Panc1 (cell line): ENCODE measurements around the gene ACMSD. TPM values are rescaled to one million over a fixed set of nuclear protein-coding genes. Genes with fewer than 3 reads are reported as not detected.

Experiments used
- ATAC-seq: fragments of 200-7000 bp; cut with Tn5 transposase; 2 replicates; pipeline ENCODE4 v1.9.1; 2020; ENCODE audit warnings: mild to moderate bottlenecking, moderate library complexity
- BruUV-seq: library from RNA; stranded (reverse); fragments of 400-500 nt; replicated peaks from 2 replicates; lab custom pipeline; 2021; lab: Mats Ljungman, UMichigan
- CTCF ChIA-PET: fragments of 300-600 bp; sonication (Branson Sonifier 250); formaldehyde crosslinking; loops from one replicate; lab custom pipeline; 2022; ENCODE audit warnings: antibody characterized with exemption; lab: Charles Lee
- POLR2A ChIA-PET: fragments of 300-600 bp; sonication (Branson Sonifier 250); formaldehyde crosslinking; loops from one replicate; lab custom pipeline; 2022; ENCODE audit warnings: antibody characterized with exemption; lab: Charles Lee
- DNase-seq: peaks from one replicate; pipeline ENCODE4 v3.0.0-alpha.2; 2010; ENCODE audit warnings: low read depth, low spot score
- H3K27ac ChIP-seq: 2 replicates; pipeline ENCODE4 v1.5.1; 2011; ENCODE audit warnings: mild to moderate bottlenecking, low read length, inconsistent platforms
- H3K27me3 ChIP-seq: fragments of 200-500 bp; sonication (Bioruptor generic); 2 replicates; pipeline ENCODE4 v1.6.0; 2014; ENCODE audit warnings: low read length, inconsistent platforms; ENCODE audit not compliant: control insufficient read depth, insufficient read depth
- H3K36me3 ChIP-seq: fragments of 200-500 bp; sonication (Bioruptor generic); 2 replicates; pipeline ENCODE4 v1.5.1; 2014; ENCODE audit warnings: inconsistent platforms, mild to moderate bottlenecking, low read length, moderate library complexity; ENCODE audit not compliant: control insufficient read depth, insufficient read depth
- H3K4me1 ChIP-seq: 2 replicates; pipeline ENCODE4 v1.5.1; 2011; ENCODE audit warnings: inconsistent platforms, mild to moderate bottlenecking, low read length, moderate library complexity; ENCODE audit not compliant: control insufficient read depth, insufficient read depth
- H3K4me3 ChIP-seq, 2 experiments: 2 replicates each; pipeline ENCODE4 v1.5.1; 2011 to 2012; ENCODE audit warnings: low read depth in 2 of 2, low read length in 2 of 2, mild to moderate bottlenecking in 2 of 2, inconsistent platforms in 1 of 2, moderate library complexity in 1 of 2
- H3K9me3 ChIP-seq: fragments of 200-500 bp; sonication (Bioruptor generic); 2 replicates; pipeline ENCODE4 v1.5.1; 2014; ENCODE audit warnings: low read depth, mild to moderate bottlenecking, inconsistent platforms, low read length, moderate library complexity; ENCODE audit not compliant: control insufficient read depth, insufficient read depth
- CTCF ChIP-seq: fragments of 450-650 bp; IDR thresholded peaks from 2 replicates; pipeline ENCODE4 v1.5.1; 2017; ENCODE audit warnings: mild to moderate bottlenecking
- POLR2AphosphoS5 ChIP-seq: IDR thresholded peaks from 2 replicates; pipeline ENCODE4 v1.6.1; 2012; ENCODE audit warnings: mild to moderate bottlenecking, low read depth, low read length, moderate library complexity
- REST ChIP-seq, 2 experiments: IDR thresholded peaks; 2 replicates each; pipeline ENCODE4 v1.6.1; 2011 to 2012; ENCODE audit warnings: low read depth in 2 of 2, control low read depth in 1 of 2, low read length in 1 of 2, mild to moderate bottlenecking in 1 of 2, moderate library complexity in 1 of 2; ENCODE audit not compliant: insufficient read depth in 1 of 2
- SIN3A ChIP-seq: IDR thresholded peaks from 2 replicates; pipeline ENCODE4 v1.6.1; 2012; ENCODE audit warnings: low read depth, mild to moderate bottlenecking, low read length, moderate library complexity, borderline replicate concordance; ENCODE audit not compliant: insufficient read depth
- TCF7L2 ChIP-seq: IDR thresholded peaks from 2 replicates; pipeline ENCODE4 v1.6.1; 2011; ENCODE audit warnings: mild to moderate bottlenecking, low read depth, low read length, inconsistent platforms
- in situ Hi-C: cut with HindIII; loops from 2 replicates; pipeline ENCODE4 v1.10.0; 2016; ENCODE audit warnings: low sequenced_read_pairs, low pct_unique_long_range_greater_than_20kb
- intact Hi-C: fragments of 100-400 bp; cut with micrococcal nuclease; formaldehyde crosslinking; loops from one replicate; pipeline ENCODE4 v1.10.0; 2022; ENCODE audit not compliant: unreplicated experiment
- total RNA-seq: library from RNA; stranded (reverse); gene quantifications from one replicate; pipeline ENCODE4 v1.2.1, GENCODE V29; 2021; ENCODE audit not compliant: unreplicated experiment

The ACMSD gene
- total RNA-seq, 1 experiment from 2014 or later: not detected

GRCh38 chr2:134875309-134875708 is 36.9 kb downstream of the ACMSD start:
- Histone ChIP-seq H3K4me1 (no peaks in the 10 kb centered on the region), H3K27ac (no peak overlapping the region), H3K4me3 (no peak overlapping the region), H3K9me3 (no peaks in the 10 kb centered on the region), H3K27me3 (no peaks in the 10 kb centered on the region), H3K36me3 (no peaks in the 10 kb centered on the region)
- CTCF ChIA-PET: no interaction called here
- no peak for DNase-seq
- no peak for TF ChIP-seq TCF7L2
- TF ChIP-seq SIN3A: no peak
- TF ChIP-seq REST (IDR thresholded peaks at IDR 0.05; ENCODE audit: insufficient read depth in 1 of 2, low read depth in 2 of 2, low read length in 1 of 2): no peak
- TF ChIP-seq CTCF: no peak
- no peak for ATAC-seq
- in situ Hi-C loops (no loop called here), intact Hi-C loops (no loop called here)
- POLR2A ChIA-PET: no interaction called here
- BruUV-seq: no TSS peak

GRCh38 chr2:134882773-134883172 is 44.4 kb downstream of the ACMSD start:
- TF ChIP-seq REST (IDR thresholded peaks at IDR 0.05; ENCODE audit: insufficient read depth in 1 of 2, low read depth in 2 of 2, low read length in 1 of 2): no peak
- TF ChIP-seq CTCF: no peak
- TF ChIP-seq POLR2AphosphoS5: no peak
- no peak for TF ChIP-seq SIN3A
- TF ChIP-seq TCF7L2: no peak
- BruUV-seq: no TSS peak
- Histone ChIP-seq H3K4me1 (no peaks in the 10 kb centered on the region), H3K27ac (no peak overlapping the region), H3K4me3 (no peak overlapping the region), H3K27me3 (no peaks in the 10 kb centered on the region), H3K9me3 (no peaks in the 10 kb centered on the region), H3K36me3 (no peaks in the 10 kb centered on the region)
- in situ Hi-C loops (no loop called here), intact Hi-C loops (no loop called here)
- DNase-seq: no peak
- no peak for ATAC-seq
- ChIA-PET POLR2A (no interaction called here), CTCF (no interaction called here)
